ENCODE measurements around the gene SLC5A3. TPM values are rescaled to one million over a fixed set of nuclear protein-coding genes. Genes with fewer than 3 reads are reported as not detected.
A peak's percentile ranks its signal among the peaks of the same experiment; 100 is the strongest.

Gene SLC5A3
- total RNA-seq, 1 experiment from 2014 or later: 12.3 TPM

- H4K20me1 ChIP-seq (ENCODE audit: control insufficient read depth, insufficient read depth, insufficient read length): no peaks in the 10 kb centered on the region
- H3K27me3 ChIP-seq (ENCODE audit: insufficient read depth, low read length): no peaks in the 10 kb centered on the region
- no peak overlapping the region for H3K18ac ChIP-seq (ENCODE audit: insufficient read length, low read depth, low read length)
- H3K4ac ChIP-seq (ENCODE audit: low read depth, low read length): no peak overlapping the region
- H2AK5ac ChIP-seq (ENCODE audit: insufficient read length, low read length): no peak overlapping the region
- no peak overlapping the region for H4K5ac ChIP-seq (ENCODE audit: insufficient read length, low read depth, low read length)
- no peak overlapping the region for H3K9ac ChIP-seq (ENCODE audit: extremely low read depth, insufficient read length, low read length)
- Mint-ChIP-seq H3K27me3 (ENCODE audit: low read depth) (no peaks in the 10 kb centered on the region), H3K9me3 (no peaks in the 10 kb centered on the region), H3K4me1 (peaks cover 41 to 50% of the 10 kb centered on the region in 2 experiments), H3K27ac (peak overlapping the region in 1 of 3 experiments; percentile 41; a peak in 3 of 7 replicates), H3K36me3 (ENCODE audit: insufficient read depth in 1 of 3, low read depth in 3 of 3) (peaks cover 6 to 24% (median 23%) of the 10 kb centered on the region in 3 experiments; a peak in 6 of 7 replicates), H3K4me3 (no peak overlapping the region)
- no peak overlapping the region for H3T11ph ChIP-seq (ENCODE audit: low read length)
- H4K8ac ChIP-seq (replicated peaks; ENCODE audit: insufficient read length, low read depth, low read length): no peak overlapping the region
- H3K4me1 ChIP-seq (ENCODE audit: insufficient read depth, low read length): peaks cover 6% of the 10 kb centered on the region; the same call in 1 of the 2 replicates
- no peaks in the 10 kb centered on the region for H3K23me2 ChIP-seq (ENCODE audit: insufficient read length, low read depth, low read length, poor library complexity, severe bottlenecking)
- H4K91ac ChIP-seq (ENCODE audit: insufficient read length, low read depth, low read length): no peak overlapping the region
- no peak overlapping the region for H3K56ac ChIP-seq (ENCODE audit: insufficient read length, low read depth, low read length)
- DNase-seq: no peak
- no peak overlapping the region for H2BK120ac ChIP-seq (ENCODE audit: low read depth, low read length, poor library complexity, severe bottlenecking)
- no peaks in the 10 kb centered on the region for H3K79me1 ChIP-seq (ENCODE audit: insufficient read depth, low read depth, low read length, poor library complexity, severe bottlenecking)
- TF ChIP-seq, protein P1, sequence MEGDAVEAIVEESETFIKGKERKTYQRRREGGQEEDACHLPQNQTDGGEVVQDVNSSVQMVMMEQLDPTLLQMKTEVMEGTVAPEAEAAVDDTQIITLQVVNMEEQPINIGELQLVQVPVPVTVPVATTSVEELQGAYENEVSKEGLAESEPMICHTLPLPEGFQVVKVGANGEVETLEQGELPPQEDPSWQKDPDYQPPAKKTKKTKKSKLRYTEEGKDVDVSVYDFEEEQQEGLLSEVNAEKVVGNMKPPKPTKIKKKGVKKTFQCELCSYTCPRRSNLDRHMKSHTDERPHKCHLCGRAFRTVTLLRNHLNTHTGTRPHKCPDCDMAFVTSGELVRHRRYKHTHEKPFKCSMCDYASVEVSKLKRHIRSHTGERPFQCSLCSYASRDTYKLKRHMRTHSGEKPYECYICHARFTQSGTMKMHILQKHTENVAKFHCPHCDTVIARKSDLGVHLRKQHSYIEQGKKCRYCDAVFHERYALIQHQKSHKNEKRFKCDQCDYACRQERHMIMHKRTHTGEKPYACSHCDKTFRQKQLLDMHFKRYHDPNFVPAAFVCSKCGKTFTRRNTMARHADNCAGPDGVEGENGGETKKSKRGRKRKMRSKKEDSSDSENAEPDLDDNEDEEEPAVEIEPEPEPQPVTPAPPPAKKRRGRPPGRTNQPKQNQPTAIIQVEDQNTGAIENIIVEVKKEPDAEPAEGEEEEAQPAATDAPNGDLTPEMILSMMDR (conservative IDR thresholded peaks at IDR 0.05): no peak
- H3K9me3 ChIP-seq (ENCODE audit: control insufficient read depth, low read depth, low read length): no peaks in the 10 kb centered on the region
- WGBS (ENCODE audit: extremely low coverage, insufficient read length, low lambda C conversion rate): no CpG with 5 or more reads among the region's 2 CpGs
- no peak overlapping the region for H3K4me2 ChIP-seq (ENCODE audit: insufficient read depth, insufficient read length, low read length)
- no peak overlapping the region for H2BK15ac ChIP-seq (ENCODE audit: low read depth, low read length)
- H2BK5ac ChIP-seq (ENCODE audit: insufficient read length, low read length): no peak overlapping the region
- H2AFZ ChIP-seq (ENCODE audit: low read length): no peak overlapping the region
- H3K79me2 ChIP-seq (ENCODE audit: insufficient read depth, low read length): peaks cover 14% of the 10 kb centered on the region; the same call in 1 of the 2 replicates
- H3K14ac ChIP-seq (ENCODE audit: insufficient read depth, low read length): no peak overlapping the region
- H2BK12ac ChIP-seq (ENCODE audit: insufficient read length, low read depth, low read length): no peak overlapping the region
- no peak overlapping the region for H3K23ac ChIP-seq (ENCODE audit: insufficient read length, low read depth, low read length)
- H2BK20ac ChIP-seq (ENCODE audit: low read depth, low read length, poor library complexity, severe bottlenecking): no peak overlapping the region
- H3K27ac ChIP-seq (ENCODE audit: insufficient read length, low read depth, low read length): no peak overlapping the region
Measured at GRCh38 chr21:34100337-34100736, 27.0 kb downstream of the SLC5A3 start.
